ENCODE measurements around the gene PLD1. TPM values are rescaled to one million over a fixed set of nuclear protein-coding genes. Genes with fewer than 3 reads are reported as not detected.

The PLD1 gene
- total RNA-seq, 2 donors from 2014 or later, result 12.8 to 15.8 TPM

DNA sequence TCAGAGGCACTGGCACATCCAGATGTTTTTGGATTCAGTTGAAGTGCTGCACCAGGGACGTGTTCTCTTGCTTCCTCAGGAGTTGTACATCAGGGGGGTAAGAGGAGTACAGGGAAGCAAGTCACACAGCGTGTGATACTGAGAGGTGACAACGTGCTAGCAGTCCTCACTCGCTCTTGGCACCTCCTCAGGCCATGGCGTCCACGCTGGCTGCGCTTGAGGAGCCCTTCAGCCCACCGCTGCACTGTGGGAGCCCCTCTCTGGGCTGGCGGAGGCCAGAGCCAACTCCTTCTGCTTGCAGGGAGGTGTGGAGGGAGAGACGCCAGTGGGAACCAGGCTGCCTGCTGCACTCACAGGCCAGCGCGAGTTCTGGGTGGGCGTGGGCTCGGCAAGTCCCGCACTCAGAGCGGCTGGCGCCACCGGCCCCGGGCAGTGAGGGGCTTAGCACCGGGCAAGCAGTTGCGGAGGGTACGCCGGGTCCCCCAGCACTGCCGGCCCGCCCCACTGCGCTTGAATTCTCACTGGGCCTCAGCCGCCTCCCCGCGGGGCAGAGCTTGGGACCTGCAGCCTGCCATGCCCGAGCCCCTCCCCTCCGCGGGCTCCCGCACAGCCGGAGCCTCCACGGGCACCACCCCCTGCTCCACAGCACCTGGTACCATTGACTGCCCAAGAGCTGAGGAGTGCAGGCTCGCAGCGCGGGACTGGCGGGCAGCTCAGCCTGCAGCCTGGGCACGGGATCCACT is 64.5 kb downstream of the PLD1 start:
- 97% methylated on average over 27 of the region's 40 CpGs for WGBS
- TF ChIP-seq POLR2AphosphoS5 (IDR thresholded peaks at IDR 0.05), result no peak
- no peak for TF ChIP-seq POLR2A (IDR thresholded peaks at IDR 0.05)
- TF ChIP-seq, protein P1, sequence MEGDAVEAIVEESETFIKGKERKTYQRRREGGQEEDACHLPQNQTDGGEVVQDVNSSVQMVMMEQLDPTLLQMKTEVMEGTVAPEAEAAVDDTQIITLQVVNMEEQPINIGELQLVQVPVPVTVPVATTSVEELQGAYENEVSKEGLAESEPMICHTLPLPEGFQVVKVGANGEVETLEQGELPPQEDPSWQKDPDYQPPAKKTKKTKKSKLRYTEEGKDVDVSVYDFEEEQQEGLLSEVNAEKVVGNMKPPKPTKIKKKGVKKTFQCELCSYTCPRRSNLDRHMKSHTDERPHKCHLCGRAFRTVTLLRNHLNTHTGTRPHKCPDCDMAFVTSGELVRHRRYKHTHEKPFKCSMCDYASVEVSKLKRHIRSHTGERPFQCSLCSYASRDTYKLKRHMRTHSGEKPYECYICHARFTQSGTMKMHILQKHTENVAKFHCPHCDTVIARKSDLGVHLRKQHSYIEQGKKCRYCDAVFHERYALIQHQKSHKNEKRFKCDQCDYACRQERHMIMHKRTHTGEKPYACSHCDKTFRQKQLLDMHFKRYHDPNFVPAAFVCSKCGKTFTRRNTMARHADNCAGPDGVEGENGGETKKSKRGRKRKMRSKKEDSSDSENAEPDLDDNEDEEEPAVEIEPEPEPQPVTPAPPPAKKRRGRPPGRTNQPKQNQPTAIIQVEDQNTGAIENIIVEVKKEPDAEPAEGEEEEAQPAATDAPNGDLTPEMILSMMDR (IDR thresholded peaks at IDR 0.05), result no peak
- Histone ChIP-seq H3K4me1 (replicated peaks) (no peaks in the 10 kb centered on the region), H3K27me3 (replicated peaks; ENCODE audit: insufficient read depth) (no peaks in the 10 kb centered on the region), H3K9me3 (no peaks in the 10 kb centered on the region), H3K27ac (no peak overlapping the region), H3K36me3 (no peaks in the 10 kb centered on the region), H3K4me3 (no peak overlapping the region)
- DNase-seq (ENCODE audit: low spot score), result no peak
- intact Hi-C loops (cut with DNase I), result no loop called here

DNA sequence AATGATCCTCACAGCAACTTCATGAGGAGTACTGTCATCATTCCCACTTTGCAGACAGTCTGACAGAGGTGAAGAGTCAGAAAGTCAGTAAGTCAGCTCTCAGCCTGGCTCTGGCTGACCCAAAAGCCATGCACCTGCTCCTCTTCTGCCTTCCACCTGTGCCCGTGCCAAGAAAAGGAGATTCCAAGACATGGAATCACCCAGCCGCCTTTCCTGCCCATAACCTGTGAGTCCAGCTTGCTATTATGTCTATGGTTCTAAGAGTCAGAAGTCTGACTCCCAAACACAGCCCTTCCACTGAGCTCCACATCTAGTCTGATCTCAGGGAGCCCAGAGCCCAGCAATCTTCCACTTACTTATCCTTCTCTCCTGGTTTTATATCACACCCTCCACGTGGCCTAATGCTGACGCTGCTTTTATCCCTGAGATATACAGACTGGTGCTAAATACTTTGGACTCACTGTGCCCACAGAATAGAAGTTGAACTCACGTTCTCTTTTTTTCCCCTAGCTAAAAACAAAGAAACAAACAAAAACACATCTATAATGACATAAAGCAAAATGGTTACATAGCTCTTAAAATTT is 66.0 kb downstream of the PLD1 start:
- Histone ChIP-seq H3K4me1 (replicated peaks) (no peaks in the 10 kb centered on the region), H3K27me3 (replicated peaks; ENCODE audit: insufficient read depth) (no peaks in the 10 kb centered on the region), H3K9me3 (no peaks in the 10 kb centered on the region), H3K36me3 (no peaks in the 10 kb centered on the region), H3K4me3 (no peak overlapping the region), H3K27ac (no peak overlapping the region)
- intact Hi-C loops (cut with DNase I), result no loop called here
- WGBS, result 89% methylated on average over 5 of the region's 5 CpGs
- TF ChIP-seq POLR2A (IDR thresholded peaks at IDR 0.05) (no peak), POLR2AphosphoS5 (IDR thresholded peaks at IDR 0.05) (no peak)
- TF ChIP-seq, protein P1 (IDR thresholded peaks at IDR 0.05), result no peak
- no peak for DNase-seq (ENCODE audit: low spot score)

DNA sequence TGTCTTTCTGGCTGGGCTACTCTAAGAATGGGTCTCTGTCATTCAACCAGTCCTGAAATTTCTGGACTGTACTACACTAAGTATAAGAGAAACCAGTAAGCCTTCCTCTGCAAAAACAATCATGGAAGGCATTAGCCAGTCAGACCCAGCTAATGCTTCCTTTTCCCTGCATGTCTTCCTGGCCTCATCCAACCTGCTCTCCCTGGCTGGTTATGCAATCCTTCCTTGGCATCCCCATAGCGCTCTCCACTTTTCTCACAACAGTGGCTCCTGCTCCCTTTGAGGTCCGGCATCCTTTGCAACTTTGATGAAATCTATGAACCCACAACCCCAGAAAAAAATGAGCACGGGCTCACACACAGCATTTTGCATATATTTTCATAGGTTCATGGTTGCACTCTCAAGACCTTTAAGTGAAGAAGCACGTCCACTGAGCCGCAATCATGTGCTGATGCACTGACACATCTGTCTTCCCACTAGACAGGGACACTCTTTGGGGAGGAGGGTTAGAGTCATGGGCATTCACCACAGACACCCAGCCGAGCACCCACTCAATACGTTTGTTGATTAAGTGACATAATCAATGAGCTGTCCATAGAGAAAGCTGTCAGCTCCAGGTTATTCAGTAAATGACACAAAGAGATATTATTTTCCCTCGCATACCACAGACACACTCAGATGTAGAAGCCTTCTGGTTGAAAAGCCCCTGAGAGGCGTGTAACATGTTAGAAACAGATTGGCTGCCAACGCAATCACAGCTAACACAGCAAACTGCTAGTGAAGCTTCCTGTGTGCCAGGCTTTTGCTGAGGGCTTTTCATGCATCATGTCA is 66.7 kb downstream of the PLD1 start:
- Histone ChIP-seq H3K36me3 (no peaks in the 10 kb centered on the region), H3K9me3 (no peaks in the 10 kb centered on the region), H3K27ac (no peak overlapping the region), H3K4me3 (no peak overlapping the region), H3K27me3 (replicated peaks; ENCODE audit: insufficient read depth) (no peaks in the 10 kb centered on the region), H3K4me1 (replicated peaks) (no peaks in the 10 kb centered on the region)
- DNase-seq (ENCODE audit: low spot score), result no peak
- TF ChIP-seq POLR2A (IDR thresholded peaks at IDR 0.05) (no peak), POLR2AphosphoS5 (IDR thresholded peaks at IDR 0.05) (no peak)
- TF ChIP-seq, protein P1 (IDR thresholded peaks at IDR 0.05), result no peak
- WGBS, result 93% methylated on average over 10 of the region's 10 CpGs
- intact Hi-C loops (cut with DNase I), result no loop called here

DNA sequence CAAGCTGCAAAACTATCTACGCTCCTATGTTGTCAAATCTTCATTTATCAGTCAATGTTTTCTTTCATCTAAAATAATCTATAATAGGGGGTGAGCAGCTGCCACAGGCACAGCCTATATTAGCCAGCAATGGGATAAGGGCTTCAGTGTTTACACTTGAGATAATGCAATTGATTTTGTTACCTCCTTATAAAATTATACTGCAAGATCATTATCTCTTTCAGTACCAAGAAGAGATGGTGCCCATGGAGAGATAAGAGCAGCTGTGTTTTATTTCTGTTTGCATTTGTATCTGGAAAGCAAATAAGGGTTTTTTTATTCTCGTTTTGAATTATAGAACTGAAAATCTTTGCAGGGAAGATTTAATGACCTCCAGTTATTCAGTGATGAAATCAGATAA is 68.9 kb downstream of the PLD1 start:
- TF ChIP-seq, protein P1 (IDR thresholded peaks at IDR 0.05), result no peak
- TF ChIP-seq POLR2AphosphoS5 (IDR thresholded peaks at IDR 0.05), result peak; percentile 62
- H3K27me3 ChIP-seq (replicated peaks; ENCODE audit: insufficient read depth), result no peaks in the 10 kb centered on the region
- H3K36me3 ChIP-seq, result no peaks in the 10 kb centered on the region
- H3K27ac ChIP-seq, result no peak overlapping the region
- no peaks in the 10 kb centered on the region for H3K4me1 ChIP-seq (replicated peaks)
- DNase-seq (ENCODE audit: low spot score), result no peak
- no peaks in the 10 kb centered on the region for H3K9me3 ChIP-seq
- H3K4me3 ChIP-seq, result no peak overlapping the region
- WGBS, result 26% methylated on average over 2 of the region's 2 CpGs
- intact Hi-C loops (cut with DNase I), result no loop called here
